Smooth muscle cell (in vitro differentiated cells): ENCODE data around the gene ROBO2. TPM values are rescaled to one million over a fixed set of nuclear protein-coding genes. Genes with fewer than 3 reads are reported as not detected.
"Not testable (repeated sequence)": the region's sequence is repeated elsewhere in the genome, so short reads cannot be mapped to it uniquely, and the experiment has no call there.

Experiments
- DNase-seq: peaks from one replicate; lab custom pipeline; 2025; ENCODE audit not compliant: unreplicated experiment; lab: John Stamatoyannopoulos, UW
- H2AFZ ChIP-seq: fragments of 200-600 bp; sonication (generic); 2 replicates; pipeline ENCODE4 v1.6.0; 2016; ENCODE audit warnings: antibody characterized with exemption, low read depth, mild to moderate bottlenecking
- H3F3A ChIP-seq: fragments of 200-600 bp; sonication (generic); 2 replicates; pipeline ENCODE4 v1.6.0; 2017; ENCODE audit warnings: antibody characterized with exemption, low read depth
- H3K27ac ChIP-seq: fragments of 200-600 bp; sonication (generic); 2 replicates; pipeline ENCODE4 v1.5.1; 2016; ENCODE audit warnings: low read depth, mild to moderate bottlenecking
- H3K27me3 ChIP-seq: fragments of 200-600 bp; sonication (generic); 2 replicates; pipeline ENCODE4 v1.6.1; 2016; ENCODE audit warnings: low read depth, mild to moderate bottlenecking
- H3K36me3 ChIP-seq: fragments of 200-600 bp; sonication (generic); 2 replicates; pipeline ENCODE4 v1.5.1; 2016; ENCODE audit warnings: low read depth
- H3K4me1 ChIP-seq: fragments of 200-600 bp; sonication (generic); 2 replicates; pipeline ENCODE4 v1.5.1; 2016; ENCODE audit warnings: low read depth
- H3K4me2 ChIP-seq: fragments of 200-600 bp; sonication (generic); 2 replicates; pipeline ENCODE4 v1.6.0; 2016; ENCODE audit warnings: mild to moderate bottlenecking
- H3K4me3 ChIP-seq: fragments of 200-600 bp; sonication (generic); 2 replicates; pipeline ENCODE4 v1.5.1; 2016; ENCODE audit warnings: mild to moderate bottlenecking
- H3K79me2 ChIP-seq: fragments of 200-600 bp; sonication (generic); 2 replicates; pipeline ENCODE4 v1.6.0; 2016; ENCODE audit warnings: low read depth, mild to moderate bottlenecking
- H3K9ac ChIP-seq: fragments of 200-600 bp; sonication (generic); 2 replicates; pipeline ENCODE4 v1.6.0; 2016; ENCODE audit warnings: low read depth
- H3K9me3 ChIP-seq: fragments of 200-600 bp; sonication (generic); replicated peaks from 2 replicates; pipeline ENCODE4 v1.5.1; 2016; ENCODE audit warnings: low read depth
- H4K20me1 ChIP-seq: fragments of 200-600 bp; sonication (generic); 2 replicates; pipeline ENCODE4 v1.6.0; 2016; ENCODE audit warnings: low read depth
- WGBS: methylation state at CpG from one replicate; pipeline ENCODE4 v1.1.7; 2016; ENCODE audit warnings: low lambda C conversion rate; 5-methylcytosine and 5-hydroxymethylcytosine counted together
- polyA plus RNA-seq: library from polyadenylated mRNA; unstranded; fragments of >200 nt; fragmentation: Nextera tagmentation; extraction: Ambion mirVana; gene quantifications from 2 replicates; pipeline ENCODE4 v1.2.1, GENCODE V29; 2016
- total RNA-seq: library from RNA; depleted of rRNA; stranded (reverse); fragments of >200 nt; gene quantifications from 2 replicates; pipeline ENCODE4 v1.2.3, GENCODE V29; 2014
- TF ChIP-seq, protein P1 (sequence below): fragments of 200-600 bp; sonication (generic); IDR thresholded peaks from 2 replicates; pipeline ENCODE4 v1.5.1; 2017; ENCODE audit warnings: borderline replicate concordance, mild to moderate bottlenecking, antibody characterized with exemption; ENCODE audit not compliant: insufficient read depth, poor library complexity, severe bottlenecking

ROBO2 gene
- total and polyA plus RNA-seq, 2 experiments from 2014 or later = 23.9 to 54.4 TPM

DNA sequence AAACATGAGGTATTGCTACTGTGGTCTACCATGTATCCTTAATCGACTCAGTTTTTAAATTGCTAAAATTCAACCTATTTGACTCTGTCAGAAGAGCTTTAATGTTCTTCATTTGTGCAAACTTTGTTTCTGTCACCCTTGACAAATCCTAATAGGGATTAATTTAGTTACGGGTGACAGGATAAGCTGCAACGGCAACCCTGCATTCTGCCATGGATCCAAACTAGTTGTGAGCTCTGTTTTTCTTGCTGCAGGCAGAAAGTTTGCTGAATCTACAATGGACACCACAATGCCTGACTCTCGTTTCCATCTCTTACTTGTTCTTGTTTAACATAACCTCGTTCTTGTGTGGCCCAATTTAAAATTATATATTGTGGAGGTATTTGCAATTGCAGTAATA, 352.3 kb downstream of the ROBO2 start:
- 87% methylated on average over 5 of the region's 5 CpGs for whole genome bisulfite sequencing

DNA sequence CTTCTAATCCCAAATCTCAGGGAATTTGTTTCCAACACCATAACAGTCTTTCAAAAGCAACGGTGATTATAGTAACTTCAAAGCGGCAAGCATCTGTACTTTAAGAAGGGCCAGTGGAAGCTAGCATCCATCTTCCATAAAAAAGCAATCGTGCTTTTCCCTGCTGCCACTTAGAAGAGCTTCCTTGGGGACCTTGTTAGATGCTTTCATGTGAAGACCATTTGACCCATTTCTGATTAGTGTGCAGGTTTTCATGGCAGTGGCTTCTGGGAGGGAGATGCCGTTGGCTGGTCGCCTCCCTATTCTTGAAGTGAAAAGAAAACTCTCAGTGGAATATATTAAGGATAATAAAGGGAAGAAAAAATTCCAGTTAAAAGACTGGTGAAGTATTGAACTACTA, 354.1 kb downstream of the ROBO2 start:
- H3K4me3 ChIP-seq = no peak overlapping the region
- TF ChIP-seq, protein P1, sequence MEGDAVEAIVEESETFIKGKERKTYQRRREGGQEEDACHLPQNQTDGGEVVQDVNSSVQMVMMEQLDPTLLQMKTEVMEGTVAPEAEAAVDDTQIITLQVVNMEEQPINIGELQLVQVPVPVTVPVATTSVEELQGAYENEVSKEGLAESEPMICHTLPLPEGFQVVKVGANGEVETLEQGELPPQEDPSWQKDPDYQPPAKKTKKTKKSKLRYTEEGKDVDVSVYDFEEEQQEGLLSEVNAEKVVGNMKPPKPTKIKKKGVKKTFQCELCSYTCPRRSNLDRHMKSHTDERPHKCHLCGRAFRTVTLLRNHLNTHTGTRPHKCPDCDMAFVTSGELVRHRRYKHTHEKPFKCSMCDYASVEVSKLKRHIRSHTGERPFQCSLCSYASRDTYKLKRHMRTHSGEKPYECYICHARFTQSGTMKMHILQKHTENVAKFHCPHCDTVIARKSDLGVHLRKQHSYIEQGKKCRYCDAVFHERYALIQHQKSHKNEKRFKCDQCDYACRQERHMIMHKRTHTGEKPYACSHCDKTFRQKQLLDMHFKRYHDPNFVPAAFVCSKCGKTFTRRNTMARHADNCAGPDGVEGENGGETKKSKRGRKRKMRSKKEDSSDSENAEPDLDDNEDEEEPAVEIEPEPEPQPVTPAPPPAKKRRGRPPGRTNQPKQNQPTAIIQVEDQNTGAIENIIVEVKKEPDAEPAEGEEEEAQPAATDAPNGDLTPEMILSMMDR = no peak

More for the DNA sequence above, 352.3 kb downstream of the ROBO2 start:
- H3K9me3 ChIP-seq = no peaks in the 10 kb centered on the region
- H3F3A ChIP-seq = no peaks in the 10 kb centered on the region
- H4K20me1 ChIP-seq = peaks cover 31% of the 10 kb centered on the region
- no peak for DNase-seq
- H3K9ac ChIP-seq = no peak overlapping the region
- peaks cover 5% of the 10 kb centered on the region for H3K27me3 ChIP-seq
- no peak overlapping the region for H2AFZ ChIP-seq
- no peak overlapping the region for H3K4me2 ChIP-seq
- no peak overlapping the region for H3K4me3 ChIP-seq
- no peaks in the 10 kb centered on the region for H3K36me3 ChIP-seq
- no peaks in the 10 kb centered on the region for H3K79me2 ChIP-seq
- no peak overlapping the region for H3K27ac ChIP-seq
- TF ChIP-seq, protein P1 = no peak
- H3K4me1 ChIP-seq = no peaks in the 10 kb centered on the region

DNA sequence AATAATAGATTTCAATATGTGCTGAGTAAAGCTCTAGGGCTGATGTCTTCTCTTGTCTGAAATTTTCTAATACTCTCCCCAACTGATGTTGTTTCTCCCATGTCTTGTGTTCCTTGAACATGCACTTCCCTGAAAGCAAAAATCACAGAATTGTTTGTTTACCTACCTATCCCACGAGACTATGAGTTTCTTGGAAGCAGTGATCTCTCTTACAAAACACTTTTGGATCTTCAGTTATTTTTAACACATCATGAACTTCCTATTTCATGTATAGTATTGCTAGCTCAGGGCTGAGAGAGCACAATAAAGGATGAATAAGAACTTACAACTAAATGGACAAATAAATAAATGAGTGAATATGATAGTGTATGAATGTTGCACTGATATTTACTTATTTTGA, 365.0 kb downstream of the ROBO2 start:
- TF ChIP-seq, protein P1 = no peak
- WGBS = 76% methylated on average over 1 of the region's 1 CpG

More for the DNA sequence above, 354.1 kb downstream of the ROBO2 start:
- no peaks in the 10 kb centered on the region for H3F3A ChIP-seq
- H3K4me2 ChIP-seq = no peak overlapping the region
- no peak for DNase-seq
- no peaks in the 10 kb centered on the region for H3K36me3 ChIP-seq
- peaks cover 5% of the 10 kb centered on the region for H3K27me3 ChIP-seq
- H3K4me1 ChIP-seq = no peaks in the 10 kb centered on the region
- no peaks in the 10 kb centered on the region for H3K79me2 ChIP-seq
- H2AFZ ChIP-seq = no peak overlapping the region
- H3K27ac ChIP-seq = no peak overlapping the region
- H3K9ac ChIP-seq = no peak overlapping the region
- H3K9me3 ChIP-seq = no peaks in the 10 kb centered on the region
- H4K20me1 ChIP-seq = peaks cover 33% of the 10 kb centered on the region
- WGBS = 77% methylated on average over 5 of the region's 5 CpGs

DNA sequence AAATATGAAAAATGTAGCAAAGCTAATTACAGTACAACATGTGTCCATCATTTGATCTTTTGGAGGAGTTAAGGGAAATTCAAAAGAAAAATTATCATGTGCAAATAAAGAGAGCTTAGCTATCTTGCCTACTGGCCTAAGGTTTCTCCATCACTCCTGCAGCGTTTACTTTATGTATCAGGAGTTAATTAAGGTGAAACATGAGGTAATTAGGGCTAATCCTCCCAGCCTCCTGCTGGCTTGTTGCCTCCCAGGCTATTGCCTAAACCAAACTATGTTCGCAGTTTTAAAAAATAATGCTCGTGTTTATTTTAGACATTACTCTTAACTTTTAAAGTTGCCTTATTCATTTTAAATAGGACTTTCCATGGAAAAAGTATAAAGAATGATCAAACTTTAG, 367.5 kb downstream of the ROBO2 start:
- TF ChIP-seq, protein P1 = no peak
- peaks cover 32% of the 10 kb centered on the region for H3K4me1 ChIP-seq
- peaks cover 52% of the 10 kb centered on the region for H4K20me1 ChIP-seq
- no peaks in the 10 kb centered on the region for H3K36me3 ChIP-seq
- H3K4me3 ChIP-seq = no peak overlapping the region
- no peak overlapping the region for H3K9ac ChIP-seq
- no peak overlapping the region for H3K27ac ChIP-seq
- H3K4me2 ChIP-seq = no peak overlapping the region
- no peak for DNase-seq
- 50% methylated on average over 3 of the region's 3 CpGs for WGBS
- no peaks in the 10 kb centered on the region for H3K9me3 ChIP-seq
- no peaks in the 10 kb centered on the region for H3K79me2 ChIP-seq
- no peak overlapping the region for H2AFZ ChIP-seq
- H3F3A ChIP-seq = peaks cover 12% of the 10 kb centered on the region
- no peaks in the 10 kb centered on the region for H3K27me3 ChIP-seq

More for the DNA sequence above, 365.0 kb downstream of the ROBO2 start:
- peaks cover 5% of the 10 kb centered on the region for H3F3A ChIP-seq
- no peaks in the 10 kb centered on the region for H3K9me3 ChIP-seq
- no peak for DNase-seq
- peaks cover 22% of the 10 kb centered on the region for H3K4me1 ChIP-seq
- no peak overlapping the region for H3K4me3 ChIP-seq
- no peak overlapping the region for H3K9ac ChIP-seq
- no peaks in the 10 kb centered on the region for H3K27me3 ChIP-seq
- no peaks in the 10 kb centered on the region for H3K36me3 ChIP-seq
- no peaks in the 10 kb centered on the region for H3K79me2 ChIP-seq
- H4K20me1 ChIP-seq = peaks cover 47% of the 10 kb centered on the region
- no peak overlapping the region for H3K4me2 ChIP-seq
- no peak overlapping the region for H3K27ac ChIP-seq
- H2AFZ ChIP-seq = no peak overlapping the region

DNA sequence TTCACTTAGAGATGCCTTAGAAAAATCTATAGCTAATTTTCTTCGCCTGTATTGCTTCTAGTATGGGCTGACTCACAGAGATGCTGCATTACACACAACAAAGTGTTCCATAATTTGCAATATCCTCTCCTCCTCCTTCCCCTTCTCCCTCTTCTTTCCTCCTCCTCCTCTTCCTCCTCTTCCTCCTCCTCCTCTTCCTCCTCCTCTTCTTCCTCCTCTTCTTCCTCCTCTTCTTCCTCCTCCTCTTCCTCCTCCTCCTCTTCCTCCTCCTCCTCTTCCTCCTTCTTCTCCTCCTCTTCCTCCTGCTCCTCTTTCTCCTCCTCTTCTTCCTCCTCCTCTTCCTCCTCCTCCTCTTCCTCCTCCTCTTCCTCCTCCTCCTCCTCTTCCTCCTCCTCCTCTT, 370.4 kb downstream of the ROBO2 start:
- not testable (repeated sequence) for H3K9me3 ChIP-seq, H3K27ac ChIP-seq, H3K4me3 ChIP-seq, H2AFZ ChIP-seq, DNase-seq, H3K27me3 ChIP-seq, H3K4me2 ChIP-seq, H3K9ac ChIP-seq, H3K79me2 ChIP-seq, H3K36me3 ChIP-seq
- Histone ChIP-seq H3K4me1 (peaks cover 32% of the 10 kb centered on the region), H3F3A (peaks cover 14% of the 10 kb centered on the region), H4K20me1 (peaks cover 46% of the 10 kb centered on the region)
- WGBS = 100% methylated on average over 1 of the region's 1 CpG
